PC-9 (cell line): ENCODE data around the gene TMEM207. TPM values are rescaled to one million over a fixed set of nuclear protein-coding genes. Genes with fewer than 3 reads are reported as not detected.

Source experiments
- BruUV-seq: library from RNA; stranded (reverse); fragments of 400-500 nt; replicated peaks from 2 replicates; lab custom pipeline; 2021; lab: Mats Ljungman, UMichigan
- CTCF ChIA-PET: fragments of 300-600 bp; sonication (Branson Sonifier 250); formaldehyde crosslinking; loops from one replicate; lab custom pipeline; 2022; ENCODE audit warnings: antibody characterized with exemption; lab: Charles Lee
- POLR2A ChIA-PET: fragments of 300-600 bp; sonication (Branson Sonifier 250); formaldehyde crosslinking; loops from one replicate; lab custom pipeline; 2022; ENCODE audit warnings: antibody characterized with exemption; ENCODE audit not compliant: unreplicated experiment; lab: Charles Lee
- DNase-seq, 2 experiments: peaks; one replicate each; pipeline versions ENCODE4 v3.0.0 to v3.0.0-alpha.2; 2015 to 2022; ENCODE audit warnings: mixed read lengths in 1 of 2
- H2AFZ ChIP-seq: fragments of 200-600 bp; sonication (generic); 2 replicates; pipeline ENCODE4 v1.8.1; 2017; ENCODE audit warnings: antibody characterized with exemption
- H3F3A ChIP-seq: fragments of 200-600 bp; sonication (generic); 2 replicates; pipeline ENCODE4 v1.8.1; 2017; ENCODE audit warnings: antibody characterized with exemption, mild to moderate bottlenecking, low read depth; ENCODE audit not compliant: insufficient read depth
- H3K27ac ChIP-seq: fragments of 200-600 bp; sonication (generic); 2 replicates; pipeline ENCODE4 v1.6.1; 2016; ENCODE audit warnings: mixed run types
- H3K27me3 ChIP-seq: fragments of 200-600 bp; sonication (generic); 2 replicates; pipeline ENCODE4 v1.6.1; 2016; ENCODE audit warnings: low read depth, mixed run types; ENCODE audit not compliant: insufficient read depth
- H3K36me3 ChIP-seq: fragments of 200-600 bp; sonication (generic); 2 replicates; pipeline ENCODE4 v1.6.1; 2016; ENCODE audit warnings: low read depth, mixed run types
- H3K4me1 ChIP-seq: fragments of 200-600 bp; sonication (generic); replicated peaks from 2 replicates; pipeline ENCODE4 v1.6.1; 2016; ENCODE audit warnings: mixed run types; ENCODE audit not compliant: insufficient read depth
- H3K4me2 ChIP-seq: fragments of 200-600 bp; sonication (generic); 2 replicates; pipeline ENCODE4 v1.6.1; 2017; ENCODE audit warnings: mixed run types
- H3K4me3 ChIP-seq: fragments of 200-600 bp; sonication (generic); 2 replicates; pipeline ENCODE4 v1.6.1; 2016; ENCODE audit warnings: mixed run types
- H3K79me2 ChIP-seq: fragments of 200-600 bp; sonication (generic); 2 replicates; pipeline ENCODE4 v1.6.1; 2017; ENCODE audit warnings: low read depth, mixed run types
- H3K9me2 ChIP-seq: fragments of 200-600 bp; sonication (generic); 2 replicates; pipeline ENCODE4 v1.8.1; 2017; ENCODE audit warnings: mild to moderate bottlenecking; ENCODE audit not compliant: insufficient read depth
- H3K9me3 ChIP-seq: fragments of 200-600 bp; sonication (generic); 2 replicates; pipeline ENCODE4 v1.8.1; 2016; ENCODE audit warnings: low read depth; ENCODE audit not compliant: insufficient read depth
- H4K20me1 ChIP-seq: fragments of 200-600 bp; sonication (generic); 2 replicates; pipeline ENCODE4 v1.8.1; 2017; ENCODE audit not compliant: insufficient read depth
- CTCF ChIP-seq: fragments of 200-600 bp; sonication (generic); conservative IDR thresholded peaks from 2 replicates; pipeline ENCODE4 v1.6.1; 2017; ENCODE audit warnings: mixed run types, antibody characterized with exemption, mild to moderate bottlenecking, moderate library complexity
- EZH2 ChIP-seq: fragments of 200-600 bp; sonication (generic); IDR thresholded peaks from 2 replicates; pipeline ENCODE4 v1.8.0; 2017; ENCODE audit warnings: antibody characterized with exemption, low read depth
- intact Hi-C: fragments of 100-400 bp; cut with micrococcal nuclease; formaldehyde crosslinking; loops from one replicate; pipeline ENCODE4 v1.10.0; 2022; ENCODE audit not compliant: unreplicated experiment
- total RNA-seq: library from RNA; stranded (reverse); gene quantifications from 2 replicates; pipeline ENCODE4 v1.2.3, GENCODE V29; 2021

Gene TMEM207
- total RNA-seq, 1 experiment from 2014 or later = not detected

DNA sequence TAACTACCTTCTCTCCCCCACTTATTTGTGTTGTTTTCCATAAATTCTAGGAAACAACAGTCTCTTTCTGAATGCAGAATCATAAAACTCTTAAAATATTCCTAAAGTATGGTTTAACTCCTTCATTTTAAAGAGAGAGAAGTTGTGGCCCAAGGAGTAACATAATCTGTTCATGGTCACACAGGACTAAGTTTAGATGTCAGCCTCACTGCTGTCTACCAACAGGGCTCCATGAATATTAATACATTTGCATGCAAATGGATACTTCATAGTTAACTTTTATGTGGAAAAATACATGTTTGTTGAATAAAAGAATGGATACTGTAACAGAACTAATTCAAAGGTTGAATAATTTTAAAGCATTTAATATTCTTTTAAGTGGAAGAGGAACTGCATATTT lies 45.7 kb upstream of the TMEM207 start:
- intact Hi-C loops = no loop called here
- no peaks in the 10 kb centered on the region for H3K27me3 ChIP-seq
- no peaks in the 10 kb centered on the region for H3K79me2 ChIP-seq
- H3K36me3 ChIP-seq = no peaks in the 10 kb centered on the region
- H3K4me2 ChIP-seq = no peak overlapping the region
- TF ChIP-seq EZH2 (no peak), CTCF (no peak)
- H3K4me1 ChIP-seq = peaks cover 8% of the 10 kb centered on the region; the same call in 1 of the 2 replicates
- no peak overlapping the region for H3K4me3 ChIP-seq
- no peak for DNase-seq
- H3K9me3 ChIP-seq = no peaks in the 10 kb centered on the region
- BruUV-seq = no TSS peak
- CTCF ChIA-PET = interaction anchor here (0.5 to 0.6 kb wide), 2 partner anchors 9 to 186 kb away, joined by 3 read pairs; no protein-coding TSS in a partner anchor
- H3F3A ChIP-seq = no peaks in the 10 kb centered on the region
- POLR2A ChIA-PET = interaction anchor here (0.8 kb wide), 1 partner anchor 816 kb away, joined by 6 read pairs; no protein-coding TSS in a partner anchor
- H3K27ac ChIP-seq = no peak overlapping the region
- H4K20me1 ChIP-seq = no peaks in the 10 kb centered on the region
- no peak overlapping the region for H2AFZ ChIP-seq
- 0 out of 2 replicates have a peak, but pooled peaks cover 3% of the 10 kb centered on the region for H3K9me2 ChIP-seq

DNA sequence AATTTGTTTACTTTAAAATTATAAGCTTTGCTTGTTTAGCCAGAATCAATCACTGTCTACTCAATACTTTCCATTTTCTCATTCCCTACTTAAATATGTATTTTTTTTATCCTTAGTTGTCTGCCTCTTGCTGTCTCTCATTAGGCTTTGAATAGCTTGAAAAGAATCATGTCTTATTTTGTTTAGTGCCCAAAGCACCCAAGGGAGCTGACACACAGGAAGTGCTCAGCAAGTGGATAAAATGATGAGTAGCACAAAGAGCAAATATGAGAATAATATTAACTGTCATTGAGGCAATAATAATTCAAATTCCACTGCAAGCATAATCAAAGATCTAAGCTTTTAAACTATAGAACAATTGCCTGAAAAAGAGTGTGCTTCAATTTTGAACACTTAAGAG lies 45.2 kb upstream of the TMEM207 start:
- POLR2A ChIA-PET = interaction anchor here (0.8 kb wide), 1 partner anchor 815 kb away, joined by 6 read pairs; no protein-coding TSS in a partner anchor
- H3F3A ChIP-seq = no peaks in the 10 kb centered on the region
- TF ChIP-seq EZH2 = no peak
- TF ChIP-seq CTCF = no peak

DNA sequence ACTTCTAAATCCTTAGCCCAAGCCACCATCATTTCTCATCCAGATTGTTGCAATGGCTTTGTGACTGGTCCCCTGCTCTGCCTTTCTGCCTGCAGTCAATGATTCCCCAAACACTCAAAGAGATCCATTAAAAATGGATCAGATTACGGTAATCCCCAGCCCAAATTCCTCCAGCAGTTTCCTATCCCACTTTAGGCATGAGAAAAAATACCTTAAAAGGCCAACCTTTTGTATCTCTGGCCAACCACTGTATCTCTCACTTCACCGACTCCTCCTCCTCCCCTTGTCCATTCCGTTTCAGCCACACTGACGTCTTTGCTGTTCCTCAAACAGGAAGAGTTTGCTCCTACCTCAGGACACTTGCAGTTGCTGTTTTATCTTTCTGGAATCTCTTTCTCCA lies 43.3 kb upstream of the TMEM207 start:
- no peaks in the 10 kb centered on the region for H3K79me2 ChIP-seq
- no peak for DNase-seq
- H3K9me2 ChIP-seq = 0 out of 2 replicates have a peak, but pooled peaks cover 3% of the 10 kb centered on the region
- H3K4me2 ChIP-seq = no peak overlapping the region
- H3K9me3 ChIP-seq = no peaks in the 10 kb centered on the region
- H3K27me3 ChIP-seq = no peaks in the 10 kb centered on the region
- H3K27ac ChIP-seq = no peak overlapping the region
- H3F3A ChIP-seq = no peaks in the 10 kb centered on the region
- POLR2A ChIA-PET = no interaction called here
- H3K4me1 ChIP-seq = peaks cover 8% of the 10 kb centered on the region; the same call in 1 of the 2 replicates
- CTCF ChIA-PET = no interaction called here
- no peak overlapping the region for H3K4me3 ChIP-seq
- no peaks in the 10 kb centered on the region for H4K20me1 ChIP-seq
- BruUV-seq = no TSS peak
- TF ChIP-seq EZH2 = no peak
- no peak for TF ChIP-seq CTCF
- no peaks in the 10 kb centered on the region for H3K36me3 ChIP-seq
- intact Hi-C loops = no loop called here
- H2AFZ ChIP-seq = no peak overlapping the region

More for the DNA sequence above, 45.2 kb upstream of the TMEM207 start:
- no peaks in the 10 kb centered on the region for H3K9me3 ChIP-seq
- no peak overlapping the region for H3K27ac ChIP-seq
- CTCF ChIA-PET = no interaction called here
- intact Hi-C loops = no loop called here
- no peak overlapping the region for H2AFZ ChIP-seq
- no peaks in the 10 kb centered on the region for H3K27me3 ChIP-seq
- H3K4me3 ChIP-seq = no peak overlapping the region
- H3K79me2 ChIP-seq = no peaks in the 10 kb centered on the region
- no TSS peak for BruUV-seq
- no peak for DNase-seq
- H3K9me2 ChIP-seq = 0 out of 2 replicates have a peak, but pooled peaks cover 3% of the 10 kb centered on the region
- no peaks in the 10 kb centered on the region for H3K36me3 ChIP-seq
- no peak overlapping the region for H3K4me2 ChIP-seq
- H3K4me1 ChIP-seq = peaks cover 8% of the 10 kb centered on the region; the same call in 1 of the 2 replicates
- no peaks in the 10 kb centered on the region for H4K20me1 ChIP-seq
